ENCODE results near the gene DGKI. TPM values are rescaled to one million over a fixed set of nuclear protein-coding genes. Genes with fewer than 3 reads are reported as not detected.

The DGKI gene
- total and polyA plus RNA-seq, 9 of the 15 experiments (the other 6 are each of a cell fraction or from before 2014, with no cell fraction given): 0.11 to 0.54 (median 0.15) TPM; not detected in 5

GRCh38 chr7:137820677-137821420 is 25.9 kb downstream of the DGKI start:
- no peak overlapping the region for H3K4me3 ChIP-seq
- BruUV-seq (replicated peaks): no TSS peak
- in situ Hi-C loops (cut with MboI) (no loop called here), intact Hi-C loops (cut with micrococcal nuclease) (no loop called here)
- H3K4me2 ChIP-seq (ENCODE audit: insufficient read depth, low read length): no peak overlapping the region
- no peak overlapping the region for H3K9ac ChIP-seq (ENCODE audit: insufficient read depth in 1 of 2, low read depth in 2 of 2, low read length in 2 of 2)
- no peaks in the 10 kb centered on the region for H3K9me3 ChIP-seq (replicated peaks; ENCODE audit: control insufficient read depth, insufficient read depth, low read depth, low read length)
- no peak for FAIRE-seq
- peaks cover 6 to 21% of the 10 kb centered on the region in 2 experiments for H3K27me3 ChIP-seq (ENCODE audit: control insufficient read depth in 2 of 2, insufficient read depth in 2 of 2, low read length in 2 of 2)
- H3K9me1 ChIP-seq (ENCODE audit: control insufficient read depth, insufficient read depth, low read length): no peaks in the 10 kb centered on the region
- ATAC-seq: no peak; the same call in 1 of the 3 replicates
- DNase-seq (ENCODE audit: extremely low read depth in 1 of 4, low spot score in 3 of 4): no peak
- under 1% methylated on average over 8 of the region's 8 CpGs for WGBS (ENCODE audit: insufficient coverage, low coverage, missing lambda C conversion rate)
- no peak overlapping the region for H2AFZ ChIP-seq (ENCODE audit: low read depth, low read length)
- no peaks in the 10 kb centered on the region for H3K36me3 ChIP-seq (ENCODE audit: control insufficient read depth, insufficient read depth, low read length)
- CTCF ChIA-PET (ENCODE audit: low intra/inter-chr PET ratio): no interaction called here
- no peaks in the 10 kb centered on the region for H4K20me1 ChIP-seq (replicated peaks; ENCODE audit: control insufficient read depth, insufficient read depth, low read length)
- POLR2A ChIA-PET: interaction anchor here (0.6 to 1.5 kb wide), 3 partner anchors 11 to 163 kb away, joined by 3 to 6 read pairs (median 3); no protein-coding TSS in a partner anchor
- no peaks in the 10 kb centered on the region for H3K4me1 ChIP-seq (replicated peaks in 1 of 2; ENCODE audit: control insufficient read depth in 2 of 2, insufficient read depth in 2 of 2, low read length in 2 of 2)
- no peak overlapping the region for H3K27ac ChIP-seq (ENCODE audit: extremely low read depth, low read depth, low read length)
- H3K79me2 ChIP-seq (ENCODE audit: control insufficient read depth, insufficient read depth, low read length): no peaks in the 10 kb centered on the region
- no peak for TF ChIP-seq ZNF24 (IDR thresholded peaks at IDR 0.05)
- TF ChIP-seq, protein P1, sequence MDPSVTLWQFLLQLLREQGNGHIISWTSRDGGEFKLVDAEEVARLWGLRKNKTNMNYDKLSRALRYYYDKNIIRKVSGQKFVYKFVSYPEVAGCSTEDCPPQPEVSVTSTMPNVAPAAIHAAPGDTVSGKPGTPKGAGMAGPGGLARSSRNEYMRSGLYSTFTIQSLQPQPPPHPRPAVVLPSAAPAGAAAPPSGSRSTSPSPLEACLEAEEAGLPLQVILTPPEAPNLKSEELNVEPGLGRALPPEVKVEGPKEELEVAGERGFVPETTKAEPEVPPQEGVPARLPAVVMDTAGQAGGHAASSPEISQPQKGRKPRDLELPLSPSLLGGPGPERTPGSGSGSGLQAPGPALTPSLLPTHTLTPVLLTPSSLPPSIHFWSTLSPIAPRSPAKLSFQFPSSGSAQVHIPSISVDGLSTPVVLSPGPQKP (CRISPR knock-in tag; IDR thresholded peaks at IDR 0.05): no peak
- TF ChIP-seq EHMT2 (IDR thresholded peaks at IDR 0.05): no peak
- TF ChIP-seq ZNF445 (CRISPR knock-in tag; IDR thresholded peaks at IDR 0.05; ENCODE audit: low read depth): no peak
- no peak for TF ChIP-seq ZNF316 (IDR thresholded peaks at IDR 0.05)
- TF ChIP-seq SMAD2 (IDR thresholded peaks at IDR 0.05; ENCODE audit: low read depth, low read length): no peak
- TF ChIP-seq SPI1 (IDR thresholded peaks at IDR 0.05; ENCODE audit: borderline replicate concordance, low read depth, low read length): no peak
- TF ChIP-seq, protein P2, sequence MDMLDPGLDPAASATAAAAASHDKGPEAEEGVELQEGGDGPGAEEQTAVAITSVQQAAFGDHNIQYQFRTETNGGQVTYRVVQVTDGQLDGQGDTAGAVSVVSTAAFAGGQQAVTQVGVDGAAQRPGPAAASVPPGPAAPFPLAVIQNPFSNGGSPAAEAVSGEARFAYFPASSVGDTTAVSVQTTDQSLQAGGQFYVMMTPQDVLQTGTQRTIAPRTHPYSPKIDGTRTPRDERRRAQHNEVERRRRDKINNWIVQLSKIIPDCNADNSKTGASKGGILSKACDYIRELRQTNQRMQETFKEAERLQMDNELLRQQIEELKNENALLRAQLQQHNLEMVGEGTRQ (CRISPR knock-in tag; IDR thresholded peaks at IDR 0.05): no peak
- TF ChIP-seq TFAM (CRISPR knock-in tag; conservative IDR thresholded peaks at IDR 0.05): no peak
- TF ChIP-seq, protein P3, sequence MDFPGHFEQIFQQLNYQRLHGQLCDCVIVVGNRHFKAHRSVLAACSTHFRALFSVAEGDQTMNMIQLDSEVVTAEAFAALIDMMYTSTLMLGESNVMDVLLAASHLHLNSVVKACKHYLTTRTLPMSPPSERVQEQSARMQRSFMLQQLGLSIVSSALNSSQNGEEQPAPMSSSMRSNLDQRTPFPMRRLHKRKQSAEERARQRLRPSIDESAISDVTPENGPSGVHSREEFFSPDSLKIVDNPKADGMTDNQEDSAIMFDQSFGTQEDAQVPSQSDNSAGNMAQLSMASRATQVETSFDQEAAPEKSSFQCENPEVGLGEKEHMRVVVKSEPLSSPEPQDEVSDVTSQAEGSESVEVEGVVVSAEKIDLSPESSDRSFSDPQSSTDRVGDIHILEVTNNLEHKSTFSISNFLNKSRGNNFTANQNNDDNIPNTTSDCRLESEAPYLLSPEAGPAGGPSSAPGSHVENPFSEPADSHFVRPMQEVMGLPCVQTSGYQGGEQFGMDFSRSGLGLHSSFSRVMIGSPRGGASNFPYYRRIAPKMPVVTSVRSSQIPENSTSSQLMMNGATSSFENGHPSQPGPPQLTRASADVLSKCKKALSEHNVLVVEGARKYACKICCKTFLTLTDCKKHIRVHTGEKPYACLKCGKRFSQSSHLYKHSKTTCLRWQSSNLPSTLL (IDR thresholded peaks at IDR 0.05): no peak
